RWPE1 (cell line): ENCODE data around the gene PLEKHO1.
"Not testable (repeated sequence)": the region's sequence is repeated elsewhere in the genome, so short reads cannot be mapped to it uniquely, and the experiment has no call there.

Experiments used
- CTCF ChIA-PET: fragments of 350-600 bp; sonication (Branson Sonifier 250); formaldehyde crosslinking; extraction: SDS; loops from one replicate; lab custom pipeline; 2021; lab: Yijun Ruan, JAX
- POLR2A ChIA-PET: fragments of 400-600 bp; formaldehyde crosslinking; extraction: SDS; loops from one replicate; lab custom pipeline; 2020; ENCODE audit warnings: antibody characterized with exemption; ENCODE audit not compliant: low non-redundant PET; lab: Yijun Ruan, JAX
- DNase-seq: peaks from one replicate; pipeline ENCODE4 v3.0.0; 2012; ENCODE audit warnings: low spot score
- H3K27ac ChIP-seq: fragments of 450-650 bp; 2 replicates; pipeline ENCODE4 v1.5.1; 2017
- CTCF ChIP-seq: fragments of 450-650 bp; conservative IDR thresholded peaks from 2 replicates; pipeline ENCODE4 v1.5.1; 2017; ENCODE audit warnings: low read depth, mild to moderate bottlenecking

The PLEKHO1 gene

DNA sequence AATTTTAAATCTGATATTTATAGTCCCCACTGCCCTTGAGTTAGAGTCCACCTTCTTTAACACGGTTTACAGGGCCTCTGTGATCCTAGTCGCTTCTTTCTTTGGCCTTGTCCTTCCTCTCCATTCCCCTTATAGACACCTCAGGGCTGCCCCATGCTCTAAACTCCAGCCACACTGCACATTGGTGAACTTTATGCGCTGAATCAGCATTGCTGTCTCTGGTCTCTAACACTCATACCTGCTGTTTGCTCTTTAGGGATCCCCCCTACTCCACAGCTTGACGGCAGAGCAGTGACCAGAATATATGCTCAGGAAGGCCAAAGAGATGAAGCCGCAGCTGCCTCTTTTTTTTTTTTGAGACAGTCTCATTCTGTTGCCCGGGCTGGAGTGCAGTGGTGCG, 30.2 kb downstream of the PLEKHO1 start:
- no peak for TF ChIP-seq CTCF
- ChIA-PET POLR2A (no interaction called here), CTCF (interaction anchor here (1.8 kb wide), 1 partner anchor 11 kb away, joined by 5 read pairs; no protein-coding TSS in a partner anchor)
- no peak for DNase-seq
- H3K27ac ChIP-seq, result no peak overlapping the region

- ChIA-PET POLR2A (no interaction called here), CTCF (no interaction called here)
- DNase-seq, result no peak
- no peak overlapping the region for H3K27ac ChIP-seq
- no peak for TF ChIP-seq CTCF
Measured at GRCh38 chr1:150180474-150180873, 30.8 kb downstream of the PLEKHO1 start.

DNA sequence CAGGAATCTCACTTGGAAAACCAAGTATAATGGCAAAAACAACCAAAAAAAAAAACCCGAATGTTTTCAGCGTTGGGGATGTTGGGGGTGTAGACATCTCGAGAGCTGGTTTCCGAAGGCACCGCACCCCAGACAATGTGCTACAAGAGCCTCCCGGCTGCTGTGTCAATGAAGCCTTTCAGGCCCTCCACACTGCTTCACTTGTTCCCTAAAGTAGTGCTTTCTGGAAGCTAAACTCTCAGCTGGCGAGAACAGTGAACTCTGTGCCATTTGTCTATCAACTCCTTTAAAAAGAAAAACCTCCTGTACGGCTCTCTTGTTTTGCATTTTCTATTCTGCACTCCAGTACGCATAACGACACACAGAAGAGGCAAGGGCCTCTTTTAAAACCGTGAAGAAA, 32.5 kb downstream of the PLEKHO1 start:
- ChIA-PET CTCF (interaction anchor here (0.7 kb wide), 1 partner anchor 16 kb away, joined by 3 read pairs; no protein-coding TSS in a partner anchor), POLR2A (no interaction called here)
- H3K27ac ChIP-seq, result no peak overlapping the region
- no peak for DNase-seq
- TF ChIP-seq CTCF, result no peak

- ChIA-PET POLR2A (no interaction called here), CTCF (interaction anchor here (0.7 kb wide), 1 partner anchor 16 kb away, joined by 3 read pairs; no protein-coding TSS in a partner anchor)
- no peak for TF ChIP-seq CTCF
- no peak overlapping the region for H3K27ac ChIP-seq
- no peak for DNase-seq
Measured at GRCh38 chr1:150183061-150183460, 33.3 kb downstream of the PLEKHO1 start.

DNA sequence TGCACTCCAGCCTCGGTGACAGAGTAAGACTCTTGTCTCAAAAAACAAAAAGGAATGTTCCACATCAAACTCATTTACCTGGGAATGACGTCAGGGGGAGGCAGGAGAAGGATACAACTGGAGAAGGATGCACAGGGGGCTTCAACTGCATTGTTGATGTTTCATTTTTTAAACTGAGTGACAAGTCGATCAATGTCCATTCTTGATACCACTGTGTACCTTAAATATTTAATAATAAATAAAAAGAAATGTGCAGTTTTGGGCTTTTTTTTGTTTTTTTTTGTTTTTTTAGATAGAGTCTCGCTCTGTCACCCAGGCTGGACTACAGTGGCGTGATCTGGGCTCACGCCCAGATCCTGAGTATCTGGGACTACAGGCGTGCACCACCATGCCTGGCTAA, 35.8 kb downstream of the PLEKHO1 start:
- ChIA-PET POLR2A (no interaction called here), CTCF (interaction anchor here (0.6 kb wide), 1 partner anchor 8 kb away, joined by 5 read pairs; no protein-coding TSS in a partner anchor)

GRCh38 chr1:150186438-150186788, 36.7 kb downstream of the PLEKHO1 start:
- DNase-seq, POLR2A ChIA-PET: not testable (repeated sequence)
- H3K27ac ChIP-seq, result peak overlapping the region; percentile 20; the same call in 1 of the 2 replicates
- CTCF ChIA-PET, result interaction anchor here (0.6 to 1.2 kb wide), 8 partner anchors 16 to 298 kb away, joined by 3 to 5 read pairs (median 4); a partner anchor contains a TSS

More for the DNA sequence above, 35.8 kb downstream of the PLEKHO1 start:
- no peak for TF ChIP-seq CTCF
- no peak overlapping the region for H3K27ac ChIP-seq
- DNase-seq, result no peak

DNA sequence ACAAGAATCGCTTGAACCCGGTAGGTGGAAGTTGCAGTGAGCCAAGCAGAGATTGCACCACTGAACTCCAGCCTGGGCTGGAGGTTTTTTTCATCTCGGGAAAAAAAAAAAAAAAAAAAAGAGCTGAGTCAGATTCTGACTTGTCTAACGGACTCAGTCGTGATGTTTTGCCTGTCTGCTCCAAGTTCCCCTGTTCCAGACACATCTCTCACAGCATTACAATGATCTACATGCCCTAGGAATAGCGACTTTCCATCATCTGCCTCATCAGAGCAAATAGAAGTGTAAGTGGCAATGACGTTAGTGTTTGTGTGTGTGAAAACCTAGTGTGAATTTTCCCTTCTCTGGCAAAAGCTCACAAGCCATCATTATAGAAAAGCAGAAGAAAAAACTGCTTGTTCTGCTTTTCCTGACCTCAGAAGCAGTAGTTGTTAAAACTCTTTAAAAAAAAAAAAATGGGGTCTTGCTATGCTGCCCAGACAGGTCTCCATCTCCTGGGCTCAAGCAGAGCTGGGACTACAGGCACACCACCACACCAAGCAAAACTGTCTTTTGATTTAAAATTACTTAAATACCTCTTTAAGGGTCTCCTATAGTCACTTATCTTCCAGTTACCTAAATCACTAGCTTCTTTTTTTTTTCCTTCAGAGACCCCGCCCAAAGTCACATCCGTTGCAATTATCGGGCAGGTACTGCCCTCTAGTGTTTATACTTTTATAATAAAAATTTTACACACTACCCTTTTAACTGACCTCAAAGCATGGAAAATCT, 37.3 kb downstream of the PLEKHO1 start:
- POLR2A ChIA-PET, result no interaction called here

More for the DNA sequence above, 37.3 kb downstream of the PLEKHO1 start:
- CTCF ChIA-PET, result interaction anchor here (0.5 to 1.5 kb wide), 26 partner anchors 11 to 809 kb away, joined by 3 to 9 read pairs (median 4); partner anchors contain the start of gene OTUD7B
- peak; percentile 37 for DNase-seq
- H3K27ac ChIP-seq, result no peak overlapping the region
- TF ChIP-seq CTCF, result peak; percentile 48
